ENCODE measurements around the gene TMEM123. TPM values are rescaled to one million over a fixed set of nuclear protein-coding genes. Genes with fewer than 3 reads are reported as not detected.
"Not testable (repeated sequence)": the region's sequence is repeated elsewhere in the genome, so short reads cannot be mapped to it uniquely, and the experiment has no call there.

TMEM123 gene
- total RNA-seq, 4 donors from 2014 or later = 161 to 212 (median 197) TPM

DNA sequence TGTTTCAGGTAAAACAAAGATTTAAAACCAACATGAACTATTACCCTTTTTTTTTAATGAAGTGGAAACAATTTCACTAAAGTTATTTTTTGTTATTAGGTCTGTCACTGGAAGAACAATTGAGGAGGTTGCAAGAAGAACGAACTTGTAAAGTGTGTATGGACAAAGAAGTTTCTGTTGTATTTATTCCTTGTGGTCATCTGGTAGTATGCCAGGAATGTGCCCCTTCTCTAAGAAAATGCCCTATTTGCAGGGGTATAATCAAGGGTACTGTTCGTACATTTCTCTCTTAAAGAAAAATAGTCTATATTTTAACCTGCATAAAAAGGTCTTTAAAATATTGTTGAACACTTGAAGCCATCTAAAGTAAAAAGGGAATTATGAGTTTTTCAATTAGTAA, 74.7 kb downstream of the TMEM123 start:
- TF ChIP-seq, protein P1, sequence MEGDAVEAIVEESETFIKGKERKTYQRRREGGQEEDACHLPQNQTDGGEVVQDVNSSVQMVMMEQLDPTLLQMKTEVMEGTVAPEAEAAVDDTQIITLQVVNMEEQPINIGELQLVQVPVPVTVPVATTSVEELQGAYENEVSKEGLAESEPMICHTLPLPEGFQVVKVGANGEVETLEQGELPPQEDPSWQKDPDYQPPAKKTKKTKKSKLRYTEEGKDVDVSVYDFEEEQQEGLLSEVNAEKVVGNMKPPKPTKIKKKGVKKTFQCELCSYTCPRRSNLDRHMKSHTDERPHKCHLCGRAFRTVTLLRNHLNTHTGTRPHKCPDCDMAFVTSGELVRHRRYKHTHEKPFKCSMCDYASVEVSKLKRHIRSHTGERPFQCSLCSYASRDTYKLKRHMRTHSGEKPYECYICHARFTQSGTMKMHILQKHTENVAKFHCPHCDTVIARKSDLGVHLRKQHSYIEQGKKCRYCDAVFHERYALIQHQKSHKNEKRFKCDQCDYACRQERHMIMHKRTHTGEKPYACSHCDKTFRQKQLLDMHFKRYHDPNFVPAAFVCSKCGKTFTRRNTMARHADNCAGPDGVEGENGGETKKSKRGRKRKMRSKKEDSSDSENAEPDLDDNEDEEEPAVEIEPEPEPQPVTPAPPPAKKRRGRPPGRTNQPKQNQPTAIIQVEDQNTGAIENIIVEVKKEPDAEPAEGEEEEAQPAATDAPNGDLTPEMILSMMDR (IDR thresholded peaks at IDR 0.05) = no peak
- 72% methylated on average over 2 of the region's 2 CpGs for WGBS

DNA sequence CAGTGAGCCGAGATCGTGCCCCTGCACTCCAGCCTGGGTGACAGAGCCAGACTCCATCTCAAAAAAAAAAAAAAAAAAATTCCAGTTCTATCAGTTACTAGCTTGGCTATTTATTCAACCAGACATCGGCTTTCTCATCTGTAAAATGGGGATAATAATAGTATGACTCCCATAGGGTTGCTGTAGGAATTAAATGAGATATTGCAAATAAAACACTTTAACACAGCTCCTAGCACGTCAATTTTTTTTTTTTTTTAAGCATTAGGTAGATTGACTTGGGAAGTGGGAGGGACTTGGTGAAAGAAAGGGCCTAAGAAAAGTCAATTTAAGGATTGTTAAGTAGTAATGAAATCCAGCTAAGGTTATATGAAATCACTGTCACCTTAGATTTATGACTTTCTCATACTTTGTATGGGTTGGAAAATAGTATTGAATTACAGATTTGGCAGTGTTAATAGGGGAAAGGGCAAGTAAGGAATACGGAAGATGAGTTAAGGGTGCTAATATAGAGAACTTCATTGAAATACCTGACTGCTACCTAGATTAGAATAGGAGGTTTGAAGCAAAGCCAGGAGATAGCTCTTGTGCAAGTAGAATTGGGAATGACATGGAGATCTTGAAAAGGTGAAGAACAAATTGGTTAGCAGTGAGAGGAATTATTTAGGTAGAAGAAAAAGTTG, 76.7 kb downstream of the TMEM123 start:
- no peak for DNase-seq (ENCODE audit: low spot score in 2 of 2)
- TF ChIP-seq, protein P1 (IDR thresholded peaks at IDR 0.05) = no peak
- TF ChIP-seq EP300 (IDR thresholded peaks at IDR 0.05) = no peak
- TF ChIP-seq POLR2A (IDR thresholded peaks at IDR 0.05) = no peak
- no peak for TF ChIP-seq POLR2AphosphoS5 (IDR thresholded peaks at IDR 0.05)
- Histone ChIP-seq H3K9me3 (no peaks in the 10 kb centered on the region), H3K27ac (no peak overlapping the region), H3K27me3 (no peaks in the 10 kb centered on the region), H3K4me3 (no peak overlapping the region), H3K4me1 (no peaks in the 10 kb centered on the region), H3K36me3 (peaks cover 45% of the 10 kb centered on the region)
- 88% methylated on average over 5 of the region's 5 CpGs for WGBS

More for the DNA sequence above, 74.7 kb downstream of the TMEM123 start:
- Histone ChIP-seq H3K27me3 (no peaks in the 10 kb centered on the region), H3K27ac (no peak overlapping the region), H3K9me3 (no peaks in the 10 kb centered on the region), H3K4me1 (no peaks in the 10 kb centered on the region), H3K4me3 (no peak overlapping the region), H3K36me3 (peaks cover 55% of the 10 kb centered on the region)
- no peak for DNase-seq (ENCODE audit: low spot score in 2 of 2)

DNA sequence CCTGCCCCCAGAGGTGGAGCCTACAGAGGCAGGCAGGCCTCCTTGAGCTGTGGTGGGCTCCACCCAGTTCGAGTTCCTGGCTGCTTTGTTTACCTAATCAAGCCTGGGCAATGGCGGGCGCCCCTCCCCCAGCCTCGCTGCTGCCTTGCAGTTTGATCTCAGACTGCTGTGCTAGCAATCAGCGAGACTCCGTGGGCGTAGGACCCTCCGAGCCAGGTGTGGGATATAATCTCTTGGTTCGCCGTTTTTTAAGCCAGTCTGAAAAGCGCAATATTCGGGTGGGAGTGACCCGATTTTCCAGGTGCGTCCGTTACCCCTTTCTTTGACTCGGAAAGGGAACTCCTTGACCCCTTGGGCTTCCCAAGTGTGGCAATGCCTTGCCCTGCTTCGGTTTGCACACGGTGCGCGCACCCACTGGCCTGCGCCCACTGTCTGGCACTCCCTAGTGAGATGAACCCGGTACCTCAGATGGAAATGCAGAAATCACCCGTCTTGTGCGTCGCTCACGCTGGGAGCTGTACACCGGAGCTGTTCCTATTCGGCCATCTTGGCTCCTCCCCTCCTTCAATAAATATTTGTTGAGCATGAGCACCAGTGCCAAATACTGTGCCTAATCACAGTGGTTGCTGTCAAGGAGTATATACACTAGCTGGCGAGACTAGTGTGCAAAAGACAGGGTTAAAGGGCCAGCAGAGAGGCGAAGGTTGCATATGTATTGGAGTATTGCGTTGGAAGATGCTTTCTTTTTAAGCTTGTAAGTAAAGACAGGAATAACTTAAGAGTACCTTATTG, 77.7 kb downstream of the TMEM123 start:
- H3K36me3 ChIP-seq = peaks cover 35% of the 10 kb centered on the region
- 91% methylated on average over 31 of the region's 31 CpGs for WGBS
- not testable (repeated sequence) for H3K4me1 ChIP-seq; H3K27ac ChIP-seq; H3K9me3 ChIP-seq; H3K27me3 ChIP-seq; DNase-seq (ENCODE audit: low spot score in 2 of 2); H3K4me3 ChIP-seq

DNA sequence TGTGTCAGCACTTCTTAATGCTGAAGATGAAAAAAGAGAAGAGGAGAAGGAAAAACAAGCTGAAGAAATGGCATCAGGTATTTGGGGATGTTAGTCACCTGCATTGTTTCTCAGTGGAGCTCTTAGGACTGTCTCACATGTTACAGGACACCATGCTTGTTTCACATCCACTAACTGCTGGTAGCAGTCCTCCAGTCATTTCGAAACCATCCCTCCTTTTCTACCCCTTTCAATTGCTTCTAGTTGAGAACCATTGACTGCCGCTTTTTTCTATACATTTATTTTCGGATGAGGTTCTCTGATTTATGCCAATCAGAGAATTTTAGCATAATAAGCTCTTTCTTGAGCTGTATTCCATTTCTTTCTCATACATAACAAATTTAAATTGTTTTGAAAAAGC, 84.1 kb downstream of the TMEM123 start:
- TF ChIP-seq POLR2A (IDR thresholded peaks at IDR 0.05) = no peak
- TF ChIP-seq POLR2AphosphoS5 (IDR thresholded peaks at IDR 0.05) = no peak
- TF ChIP-seq EP300 (IDR thresholded peaks at IDR 0.05) = no peak
- TF ChIP-seq, protein P1 (IDR thresholded peaks at IDR 0.05) = no peak
- no peak for DNase-seq (ENCODE audit: low spot score in 2 of 2)
- H3K27ac ChIP-seq = no peak overlapping the region
- peaks cover 43% of the 10 kb centered on the region for H3K36me3 ChIP-seq
- H3K9me3 ChIP-seq = no peaks in the 10 kb centered on the region
- H3K4me3 ChIP-seq = no peak overlapping the region
- H3K27me3 ChIP-seq = no peaks in the 10 kb centered on the region
- H3K4me1 ChIP-seq = no peaks in the 10 kb centered on the region
- WGBS = 81% methylated on average over 3 of the region's 3 CpGs

DNA sequence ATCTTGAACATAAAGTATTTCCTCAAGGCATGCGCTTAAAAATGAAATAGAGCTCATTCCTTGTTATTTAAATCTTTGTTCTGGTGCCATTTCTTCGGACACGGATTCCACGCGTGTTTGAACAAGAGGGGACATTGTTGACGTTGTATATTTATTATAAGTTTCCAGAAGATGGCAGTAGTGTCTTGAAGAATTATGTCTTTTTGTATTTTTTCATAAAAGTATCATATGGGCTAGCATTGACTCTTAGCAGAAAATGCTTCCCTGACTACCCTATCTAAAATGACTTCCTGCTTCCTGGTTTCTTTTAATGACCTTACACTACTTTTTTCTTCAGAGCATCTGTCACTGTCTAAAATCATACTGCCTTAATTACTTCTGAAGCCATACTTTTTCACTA, 85.2 kb downstream of the TMEM123 start:
- H3K4me1 ChIP-seq = no peaks in the 10 kb centered on the region
- no peaks in the 10 kb centered on the region for H3K27me3 ChIP-seq
- DNase-seq (ENCODE audit: low spot score in 2 of 2) = no peak
- peaks cover 47% of the 10 kb centered on the region for H3K36me3 ChIP-seq
- H3K27ac ChIP-seq = no peak overlapping the region
- H3K9me3 ChIP-seq = no peaks in the 10 kb centered on the region
- no peak overlapping the region for H3K4me3 ChIP-seq
- 38% methylated on average over 6 of the region's 6 CpGs for WGBS
- TF ChIP-seq POLR2AphosphoS5 (IDR thresholded peaks at IDR 0.05) (no peak), EP300 (IDR thresholded peaks at IDR 0.05) (no peak), POLR2A (IDR thresholded peaks at IDR 0.05) (no peak)
- TF ChIP-seq, protein P1 (IDR thresholded peaks at IDR 0.05) = no peak

All from suprapubic skin (tissue), 4 donors.